Motor neuron (in vitro differentiated cells): ENCODE measurements around the gene SIRT7. TPM values are rescaled to one million over a fixed set of nuclear protein-coding genes. Genes with fewer than 3 reads are reported as not detected.

Source experiments
- ATAC-seq, 8 experiments: fragments of 200-7000 bp; cut with Tn5 transposase; replicated peaks in 6 of 8; 2 replicates each; pipeline ENCODE4 v1.8.0; 2021; ENCODE audit warnings: mild to moderate bottlenecking in 8 of 8, moderate library complexity in 8 of 8
- H3K27ac ChIP-seq, 2 donors: fragments of 250-450 bp; sonication (Bioruptor Pico); 2 replicates each; pipeline ENCODE4 v1.9.0; 2021; ENCODE audit warnings: antibody characterized with exemption in 2 of 2, mild to moderate bottlenecking in 2 of 2, moderate library complexity in 1 of 2
- H3K4me1 ChIP-seq, 2 donors: fragments of 250-450 bp; sonication (Bioruptor Pico); replicated peaks in 1 of 2; 2 replicates each; pipeline ENCODE4 v1.6.1; 2021; ENCODE audit warnings: antibody characterized with exemption in 2 of 2, mild to moderate bottlenecking in 2 of 2, moderate library complexity in 1 of 2
- H3K4me3 ChIP-seq, 5 donors: fragments of 250-450 bp; sonication (Bioruptor Pico); 2 replicates each; pipeline ENCODE4 v1.9.0; 2021; ENCODE audit warnings: antibody characterized with exemption in 5 of 5, mild to moderate bottlenecking in 5 of 5, moderate library complexity in 4 of 5
- WGBS, 10 experiments: fragments of 450-650 bp; shearing (Covaris generic); methylation state at CpG; one replicate each; pipeline ENCODE4 v1.0.0; 2022; 5-methylcytosine and 5-hydroxymethylcytosine counted together
- in situ Hi-C, 9 experiments: fragments of 400-800 bp; cut with MboI; loops; one replicate each; pipeline ENCODE4 v1.15.0; 2021; ENCODE audit warnings: low sequenced_read_pairs in 9 of 9, low pct_unique_long_range_greater_than_20kb in 2 of 9; ENCODE audit not compliant: unreplicated experiment in 9 of 9
- total RNA-seq, 8 experiments: library from RNA; unstranded; fragments of 300-600 nt; gene quantifications; 2 replicates each; pipeline versions ENCODE4 v1.2.3 to v1.2.4, GENCODE V29; 2022

SIRT7 gene, protein sequence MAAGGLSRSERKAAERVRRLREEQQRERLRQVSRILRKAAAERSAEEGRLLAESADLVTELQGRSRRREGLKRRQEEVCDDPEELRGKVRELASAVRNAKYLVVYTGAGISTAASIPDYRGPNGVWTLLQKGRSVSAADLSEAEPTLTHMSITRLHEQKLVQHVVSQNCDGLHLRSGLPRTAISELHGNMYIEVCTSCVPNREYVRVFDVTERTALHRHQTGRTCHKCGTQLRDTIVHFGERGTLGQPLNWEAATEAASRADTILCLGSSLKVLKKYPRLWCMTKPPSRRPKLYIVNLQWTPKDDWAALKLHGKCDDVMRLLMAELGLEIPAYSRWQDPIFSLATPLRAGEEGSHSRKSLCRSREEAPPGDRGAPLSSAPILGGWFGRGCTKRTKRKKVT
- total RNA-seq = 10 to 100 TPM in 7 of 8 experiments, 1 to 10 TPM in 1; 7.2 to 37.9 (median 14.5) TPM

DNA sequence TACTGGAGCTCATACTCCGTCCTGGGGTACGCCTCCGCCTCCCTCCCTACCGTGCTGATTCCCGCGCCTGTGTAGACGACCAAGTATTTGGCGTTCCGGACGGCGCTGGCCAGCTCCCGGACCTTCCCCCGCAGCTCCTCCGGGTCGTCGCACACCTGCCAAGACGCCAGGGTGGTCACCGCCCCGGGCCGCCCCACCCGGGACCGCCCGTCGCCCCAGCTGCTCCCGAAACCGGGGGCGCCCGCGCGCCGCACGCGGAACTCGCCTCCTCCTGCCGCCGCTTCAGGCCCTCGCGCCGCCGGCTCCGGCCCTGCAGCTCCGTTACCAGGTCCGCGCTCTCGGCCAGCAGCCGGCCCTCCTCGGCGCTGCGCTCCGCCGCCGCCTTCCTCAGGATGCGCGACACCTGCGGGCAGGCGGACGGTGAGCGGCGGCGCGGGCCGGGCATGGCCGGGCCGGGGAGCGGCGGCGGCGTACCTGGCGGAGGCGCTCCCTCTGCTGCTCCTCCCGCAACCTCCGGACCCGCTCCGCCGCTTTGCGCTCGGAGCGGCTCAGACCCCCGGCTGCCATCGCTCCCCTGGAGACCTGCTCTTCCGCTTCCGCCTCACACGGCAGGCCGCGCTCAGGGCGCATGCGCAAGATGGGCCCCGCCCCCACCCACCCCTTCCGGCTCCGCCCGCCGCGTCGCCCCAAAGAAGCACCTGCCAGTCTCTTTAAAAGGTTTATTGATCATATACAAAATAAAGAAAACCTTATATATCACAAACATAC is at the start of gene SIRT7:
TSS of gene SIRT7 (minus strand) at position 612 of the 768 bp plus-strand sequence. CDS start at position 567, 45 bp downstream.
- Histone ChIP-seq H3K4me3 (peak within 1 kb of the TSS; percentile 65 to 85 (median 75)), H3K27ac (peak within 1 kb of the TSS; percentile 75 to 87), H3K4me1 (peaks cover 13% of the 10 kb centered on the region in 2 donors)
- in situ Hi-C loops = no loop called here
- ATAC-seq = peak; percentile 30 to 82 (median 75)
- 0 to 3% (median 0%) methylated on average over 1 to 6 of the region's 94 CpGs; no CpG with 5 or more reads in 5 of the 10 experiments for WGBS, 10 experiments

DNA sequence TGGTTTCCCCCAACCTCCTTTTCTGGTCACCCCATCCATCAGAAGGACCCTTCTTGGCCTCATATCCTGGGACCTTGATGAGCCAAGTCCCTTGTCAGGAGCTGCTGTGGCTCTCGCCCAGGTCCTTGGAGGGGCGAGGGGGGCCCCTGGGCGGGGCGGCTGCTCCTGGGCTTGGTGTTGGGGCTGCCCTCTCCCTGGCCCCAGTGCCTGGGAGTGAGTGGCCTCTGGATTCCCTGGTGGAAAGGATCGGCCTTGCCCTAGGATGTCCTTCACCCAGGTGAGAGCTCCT is 49.2 kb upstream of the SIRT7 start:
- in situ Hi-C loops = no loop called here
- H3K27ac ChIP-seq = peak overlapping the region in 1 of 2 donors; percentile 4
- peak in 4 of 8 experiments; percentile 1 to 9 (median 6) for ATAC-seq
- 67 to 90% methylated on average over 2 to 3 of the region's 5 CpGs; no CpG with 5 or more reads in 8 of the 10 experiments for WGBS, 10 experiments
- no peak overlapping the region for H3K4me3 ChIP-seq
- peaks cover 24 to 26% of the 10 kb centered on the region in 2 donors for H3K4me1 ChIP-seq

DNA sequence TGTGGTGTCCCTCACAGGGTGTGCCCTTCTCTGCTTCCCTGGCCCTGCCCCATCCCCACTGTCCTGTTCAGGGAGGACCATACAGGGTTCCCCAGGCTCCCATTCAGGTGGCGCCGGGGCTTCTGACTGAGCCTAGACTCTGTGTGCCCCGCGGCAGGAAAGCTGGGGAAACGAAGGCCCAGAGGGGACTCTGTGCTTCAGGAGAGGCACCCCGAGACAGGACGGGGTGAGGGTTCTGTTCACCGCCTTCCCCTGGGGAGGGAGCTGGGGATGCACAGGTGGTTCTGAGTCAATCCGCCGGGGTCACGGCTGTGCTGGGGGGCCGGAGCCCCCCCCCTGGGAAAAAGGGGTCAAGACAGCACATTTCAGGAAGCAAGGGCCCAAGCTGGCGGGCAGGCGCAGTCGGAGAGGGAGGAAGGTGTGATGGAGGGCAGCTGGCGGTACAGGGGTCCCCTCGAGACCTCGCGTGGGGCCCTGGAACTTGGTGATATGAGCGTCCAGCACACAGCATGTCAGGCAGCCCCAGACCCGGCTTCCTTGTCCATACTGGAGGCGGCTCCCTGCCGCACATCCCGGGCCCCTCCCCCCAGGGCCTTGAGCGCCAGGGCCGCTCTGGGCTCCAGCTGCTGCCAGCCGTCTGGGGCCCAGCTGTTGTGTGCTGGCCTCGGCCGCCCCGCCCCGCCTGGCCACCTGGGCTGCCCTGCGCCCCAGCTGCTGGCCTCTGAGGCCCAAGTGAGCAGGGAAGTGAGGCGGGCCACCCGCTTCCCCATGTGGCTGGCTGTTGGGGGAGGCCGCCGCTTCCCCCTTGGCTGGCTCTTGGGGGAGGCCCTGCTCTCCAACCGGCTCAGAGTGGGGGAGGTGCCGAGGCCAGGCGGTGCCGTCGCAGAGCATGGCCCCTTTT is 48.6 kb upstream of the SIRT7 start:
- in situ Hi-C loops = no loop called here
- H3K4me1 ChIP-seq = peaks cover 26% of the 10 kb centered on the region in 2 donors
- no peak overlapping the region for H3K4me3 ChIP-seq
- H3K27ac ChIP-seq = peak overlapping the region in 1 of 2 donors; percentile 4
- 51 to 72% (median 67%) methylated on average over 2 to 7 of the region's 41 CpGs; no CpG with 5 or more reads in 6 of the 10 experiments for WGBS, 10 experiments
- peak; percentile 7 to 67 (median 60) for ATAC-seq

DNA sequence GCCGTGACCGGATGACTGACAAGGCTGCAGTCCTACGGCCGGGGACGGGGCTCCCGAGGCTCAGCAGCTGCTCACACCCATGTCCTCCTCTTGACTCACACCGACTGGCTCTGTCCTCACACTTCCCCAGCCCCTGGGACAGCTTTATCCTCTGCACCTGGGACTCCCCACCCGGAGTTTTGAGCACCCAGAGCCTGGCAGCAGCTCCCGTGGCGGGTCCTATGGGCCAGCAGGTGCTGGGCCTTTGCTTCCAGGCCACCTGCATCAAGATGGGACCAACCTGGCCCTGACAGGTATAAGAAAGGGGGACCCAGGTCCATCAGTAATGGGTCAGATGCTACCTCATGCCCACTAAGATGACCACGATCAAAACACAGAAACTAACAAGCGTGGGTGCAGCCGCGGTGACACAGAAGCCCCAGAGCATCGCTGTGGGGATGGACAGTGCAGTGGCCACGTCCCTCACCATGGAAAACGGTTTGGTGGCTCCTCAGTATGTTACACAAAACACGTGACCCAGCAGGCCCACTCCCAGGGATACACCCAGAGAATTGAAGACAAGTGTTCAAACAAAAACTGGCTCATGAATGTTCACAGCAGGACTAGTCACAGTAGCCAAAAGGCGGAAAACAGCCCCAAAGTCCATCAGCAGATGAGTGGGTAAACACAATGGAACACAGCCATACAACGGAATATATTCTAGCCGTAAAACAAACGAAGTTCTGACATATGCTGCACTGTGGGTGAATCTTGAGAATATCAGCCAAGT is 46.3 kb upstream of the SIRT7 start:
- in situ Hi-C loops = no loop called here
- peaks cover 26 to 33% of the 10 kb centered on the region in 2 donors for H3K4me1 ChIP-seq
- ATAC-seq = no peak
- no peak overlapping the region for H3K4me3 ChIP-seq
- no peak overlapping the region for H3K27ac ChIP-seq
- WGBS, 10 experiments = 10 to 88% (median 38%) methylated on average over 2 to 7 of the region's 22 CpGs; no CpG with 5 or more reads in 3 of the 10 experiments

DNA sequence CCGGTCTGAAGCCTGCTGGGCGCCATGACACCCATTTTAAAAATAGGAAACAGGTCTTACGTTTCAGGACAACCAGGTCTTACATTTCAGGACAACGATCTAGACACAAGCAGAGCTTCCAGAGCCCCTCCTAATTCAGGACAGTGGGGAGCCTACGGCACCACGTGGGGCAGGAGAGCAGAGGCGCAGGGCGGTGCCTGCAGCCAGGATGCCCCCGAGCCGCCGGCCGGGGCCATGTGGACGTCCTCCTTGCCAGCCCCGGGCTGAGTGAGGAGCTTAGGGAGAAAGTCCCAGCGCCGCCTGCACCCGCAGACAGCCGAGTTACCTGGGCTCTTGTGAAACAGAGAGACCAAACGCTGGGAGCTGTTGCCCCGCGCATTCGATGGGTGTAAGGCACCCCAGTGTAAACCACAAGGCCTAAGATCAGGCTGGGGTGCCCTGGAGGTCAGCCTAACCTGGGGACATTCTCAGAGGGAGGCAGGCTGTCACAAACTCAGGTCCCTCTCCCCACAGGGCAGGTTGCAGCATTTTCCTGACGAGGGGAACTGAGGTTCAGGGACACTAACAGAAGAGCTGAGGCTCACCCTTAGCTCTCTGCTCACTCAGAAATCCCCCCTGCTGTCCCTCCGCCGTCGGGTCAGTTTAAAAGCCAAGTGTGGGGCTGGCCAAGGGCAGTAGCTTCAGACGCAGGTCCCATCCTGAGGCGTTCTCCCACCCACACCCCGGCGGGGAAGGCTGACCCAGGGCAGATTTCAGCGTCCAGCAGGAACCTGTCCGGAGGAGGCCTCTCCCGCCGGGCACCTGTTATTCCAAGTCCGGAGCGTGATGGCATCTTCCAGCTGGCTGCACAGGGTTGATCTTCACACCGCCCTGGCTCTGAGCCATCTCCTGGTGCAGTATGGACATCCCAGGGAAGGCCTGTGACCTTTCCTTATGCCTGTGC is 44.8 kb upstream of the SIRT7 start:
- WGBS, 10 experiments = 0 to 93% (median 48%) methylated on average over 1 to 13 of the region's 37 CpGs; no CpG with 5 or more reads in 3 of the 10 experiments
- Histone ChIP-seq H3K4me1 (peaks cover 20 to 28% of the 10 kb centered on the region in 2 donors), H3K27ac (no peak overlapping the region), H3K4me3 (no peak overlapping the region)
- in situ Hi-C loops = no loop called here
- no peak for ATAC-seq

DNA sequence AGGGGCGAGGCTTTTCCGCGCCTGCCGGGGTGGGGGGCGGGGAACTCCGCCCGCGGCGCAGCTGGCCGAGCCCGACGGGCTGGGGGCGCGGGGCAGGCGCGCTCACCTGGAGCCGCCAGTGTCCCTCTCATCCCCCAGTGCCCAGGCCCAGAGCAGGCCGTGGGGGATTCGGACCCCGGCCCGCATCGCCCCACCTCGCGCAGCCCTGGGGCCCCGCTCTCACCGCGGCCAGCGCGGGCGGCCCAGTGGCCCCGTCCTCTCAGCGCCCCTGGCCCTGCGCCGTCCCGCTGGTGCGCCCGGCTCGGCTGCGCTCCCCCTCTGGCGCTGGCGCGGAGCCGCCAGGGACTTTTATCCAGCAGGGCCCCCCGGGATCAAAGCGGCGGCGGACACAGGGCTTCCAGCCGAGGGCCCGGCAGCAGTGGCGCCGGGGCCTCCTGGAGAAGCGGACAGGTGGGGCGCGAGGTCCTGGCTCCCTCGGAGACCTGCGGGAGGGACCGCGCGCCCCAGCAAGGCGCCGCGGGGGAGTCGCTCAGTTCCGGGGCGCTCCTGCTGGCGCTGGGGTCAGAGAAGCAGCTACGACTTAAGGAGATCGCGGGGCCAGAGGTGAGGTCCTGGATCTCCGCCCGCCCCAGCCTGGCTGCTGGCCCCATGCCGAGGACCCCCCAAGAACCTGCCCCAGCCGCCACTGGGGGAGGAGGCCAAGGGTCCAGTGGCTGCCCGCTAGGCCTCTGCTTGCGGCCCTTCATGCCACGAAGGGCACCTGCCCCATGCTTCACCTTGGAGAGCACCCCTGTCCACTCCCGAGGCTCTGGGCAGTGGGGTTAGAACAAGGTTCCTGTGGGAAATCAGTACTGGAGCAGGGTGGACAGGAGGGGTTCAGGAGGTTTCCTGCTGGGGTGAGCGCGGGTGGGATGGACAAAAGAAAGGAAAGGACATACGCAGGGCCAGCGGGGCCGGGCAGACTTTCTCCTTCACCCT is 43.8 kb upstream of the SIRT7 start:
- WGBS, 10 experiments = 8 to 90% (median 52%) methylated on average over 2 to 8 of the region's 82 CpGs; no CpG with 5 or more reads in 6 of the 10 experiments
- in situ Hi-C loops = no loop called here
- no peak overlapping the region for H3K27ac ChIP-seq
- peaks cover 15 to 23% of the 10 kb centered on the region in 2 donors for H3K4me1 ChIP-seq
- ATAC-seq = peak in 3 of 8 experiments; percentile 3 to 12 (median 6)
- peak overlapping the region in 2 of 5 donors; percentile 7 to 16 for H3K4me3 ChIP-seq

DNA sequence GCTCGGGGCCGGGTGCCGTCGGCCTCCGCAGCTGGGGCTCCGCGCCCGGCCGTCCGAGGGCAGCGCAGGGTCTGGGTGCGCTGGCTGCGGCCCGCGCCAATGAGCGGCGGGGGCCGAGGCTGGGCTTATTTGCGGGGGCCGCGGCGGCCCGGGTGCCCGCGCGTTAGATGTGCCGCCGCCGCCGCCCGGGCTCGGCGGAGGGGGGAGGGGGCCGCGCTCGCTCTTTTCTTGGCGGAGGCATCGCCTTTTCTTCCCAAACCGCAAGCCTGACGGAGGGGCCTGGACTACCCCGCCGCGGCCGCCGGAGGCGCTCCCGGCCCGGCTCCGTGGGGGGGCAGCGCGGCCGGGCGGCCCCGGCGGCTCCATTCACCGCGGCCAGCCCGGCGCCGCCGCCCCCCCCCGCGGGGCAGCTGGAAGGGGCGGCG is 43.1 kb upstream of the SIRT7 start, which contains the start of gene NOTUM:
TSS of gene NOTUM (minus strand) at position 101 of the 425 bp plus-strand sequence. CDS start 278 bp downstream, outside the sequence.
- Histone ChIP-seq H3K4me3 (peak within 1 kb of the TSS; percentile 22 to 36 (median 28)), H3K4me1 (peaks cover 13 to 24% of the 10 kb centered on the region in 2 donors), H3K27ac (no peak within 1 kb of the TSS)
- ATAC-seq = peak; percentile 16 to 70 (median 41)
- WGBS, 10 experiments = no CpG with 5 or more reads among the region's 65 CpGs
- in situ Hi-C loops = no loop called here

DNA sequence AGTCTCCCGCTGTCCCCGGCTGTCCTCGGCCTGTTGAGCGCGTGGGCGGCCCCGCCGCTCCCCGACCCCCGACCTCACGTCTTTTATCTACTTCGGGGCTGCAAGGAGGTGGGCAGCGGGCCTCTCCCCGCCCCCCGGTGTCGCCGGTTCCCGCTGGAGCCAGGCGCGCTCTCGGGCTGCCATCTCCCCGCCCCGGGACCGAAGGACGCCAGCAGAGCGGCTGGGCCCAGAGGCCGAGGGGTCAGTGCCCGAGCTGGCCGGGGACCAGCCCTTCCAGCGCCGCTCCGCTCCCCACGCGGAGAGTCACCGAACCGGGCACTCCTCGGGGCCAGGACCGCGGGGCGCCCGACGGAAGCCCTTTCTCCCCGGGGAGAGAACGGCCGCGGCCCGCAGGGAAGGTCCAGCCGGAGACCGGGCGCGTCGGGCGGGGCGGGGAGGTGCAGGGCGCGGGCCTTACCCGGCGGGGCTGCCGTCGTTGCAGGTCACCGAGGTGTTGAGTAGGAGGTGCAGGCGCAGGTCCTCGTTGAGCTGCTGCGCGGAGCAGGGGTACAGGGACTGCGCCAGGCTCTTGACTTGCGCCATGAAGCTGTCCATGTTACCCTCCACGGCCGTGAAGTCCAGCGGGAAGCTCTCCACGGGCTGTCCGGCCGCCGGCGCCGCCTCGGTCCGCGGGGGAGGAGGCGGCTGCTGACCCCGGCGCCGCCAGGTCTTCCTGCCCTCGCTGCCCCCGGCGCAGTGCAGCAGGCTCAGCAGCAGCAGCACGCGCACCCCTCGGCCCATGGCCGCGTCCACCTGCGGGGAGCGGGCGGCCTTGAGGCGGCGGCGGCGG is 42.4 kb upstream of the SIRT7 start:
- Histone ChIP-seq H3K4me1 (peaks cover 17 to 27% of the 10 kb centered on the region in 2 donors), H3K4me3 (peak overlapping the region; percentile 22 to 36 (median 28)), H3K27ac (no peak overlapping the region)
- peak in 2 of 8 experiments; percentile 2 to 6 for ATAC-seq
- WGBS, 10 experiments = 4% methylated on average over 21 of the region's 98 CpGs; no CpG with 5 or more reads in 9 of the 10 experiments
- in situ Hi-C loops = no loop called here

DNA sequence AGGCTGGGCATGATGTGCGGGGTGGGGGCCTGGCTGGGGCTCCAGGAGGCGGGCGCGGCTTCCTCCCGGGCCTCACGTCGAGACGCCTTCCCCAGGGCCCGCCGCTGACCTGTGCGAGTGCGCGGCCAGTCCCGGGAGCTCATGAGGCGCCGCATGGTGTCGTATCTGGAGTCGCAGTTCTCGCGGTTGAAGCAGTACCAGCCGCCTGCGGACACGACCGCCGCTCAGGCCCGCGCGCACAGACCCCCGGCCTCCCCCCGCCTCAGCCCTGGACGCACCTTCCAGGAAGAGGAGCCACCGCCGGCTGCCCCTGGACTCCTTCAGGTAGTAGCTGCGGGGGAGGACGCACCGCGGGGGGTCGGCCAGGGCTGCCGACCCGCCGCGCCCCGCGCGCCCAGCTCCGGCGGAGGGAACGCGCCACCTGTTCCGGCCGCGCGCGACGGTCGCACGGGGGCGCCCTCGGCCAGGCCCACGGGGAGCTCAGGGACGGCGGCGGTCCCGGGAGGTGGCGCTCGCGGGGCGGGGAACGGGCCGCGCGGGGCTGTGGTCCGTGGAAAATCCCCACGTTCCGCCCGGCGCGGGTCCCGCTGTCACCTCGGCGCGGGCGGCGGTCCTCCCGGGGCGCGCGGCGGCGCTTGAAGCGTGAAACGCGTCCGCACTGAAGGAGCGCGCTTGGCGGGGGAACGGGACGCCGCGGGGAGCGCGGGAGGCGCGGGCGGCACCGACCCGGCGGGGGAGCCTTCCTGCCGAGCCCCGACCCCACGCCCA is 41.6 kb upstream of the SIRT7 start:
- H3K27ac ChIP-seq = no peak overlapping the region
- 0% methylated on average over 3 of the region's 112 CpGs; no CpG with 5 or more reads in 9 of the 10 experiments for WGBS, 10 experiments
- in situ Hi-C loops = no loop called here
- H3K4me1 ChIP-seq = peaks cover 19 to 30% of the 10 kb centered on the region in 2 donors
- peak overlapping the region; percentile 22 to 36 (median 28) for H3K4me3 ChIP-seq
- peak; percentile 81 to 91 (median 88) for ATAC-seq
